A549 (cell line): ENCODE data around the gene IGLL1. TPM values are rescaled to one million over a fixed set of nuclear protein-coding genes. Genes with fewer than 3 reads are reported as not detected.

ENCODE experiments used
- ATAC-seq, 2 experiments: fragments of 200-7000 bp in 1 of 2; fragments of >200 bp in 1 of 2; cut with Nextera tagmentation in 1 of 2; cut with Tn5 transposase in 1 of 2; 3 replicates each; pipeline versions ENCODE4 v1.8.0 to v1.9.1; 2018 to 2020; ENCODE audit warnings: mild to moderate bottlenecking in 1 of 2, moderate library complexity in 1 of 2
- CTCF ChIA-PET: fragments of 300-600 bp; sonication (Branson Sonifier 250); formaldehyde crosslinking; extraction: SDS; loops from one replicate; lab custom pipeline; 2021; ENCODE audit warnings: antibody characterized with exemption, inconsistent platforms; lab: Yijun Ruan, JAX
- POLR2A ChIA-PET: fragments of 350-600 bp; formaldehyde crosslinking; extraction: SDS; loops from one replicate; lab custom pipeline; 2021; ENCODE audit warnings: antibody characterized with exemption, inconsistent platforms; lab: Yijun Ruan, JAX
- DNase-seq, 2 experiments: peaks; one replicate each; pipeline versions ENCODE4 v3.0.0 to v3.0.0-alpha.2; 2011 to 2016; ENCODE audit warnings: low read depth in 1 of 2, low spot score in 1 of 2
- FAIRE-seq: peaks from 2 replicates; lab custom pipeline; 2011; peaks lifted over from hg19 to GRCh38; lab: Jason Lieb, UNC
- H3K27ac ChIP-seq, 2 experiments: fragments of >200 bp; sonication (Bioruptor Twin); formaldehyde crosslinking; 3 replicates each; pipeline ENCODE4 v1.5.1; 2016 to 2017
- H3K4me1 ChIP-seq: fragments of >200 bp; sonication (Bioruptor Twin); formaldehyde crosslinking; 3 replicates; pipeline ENCODE4 v1.6.1; 2016
- H3K4me2 ChIP-seq: fragments of >200 bp; sonication (Bioruptor Twin); formaldehyde crosslinking; 3 replicates; pipeline ENCODE4 v1.6.1; 2016
- H3K4me3 ChIP-seq: fragments of >200 bp; sonication (Bioruptor Twin); formaldehyde crosslinking; 3 replicates; pipeline ENCODE4 v1.5.1; 2016
- H3K9me3 ChIP-seq: fragments of >200 bp; sonication (Bioruptor Twin); formaldehyde crosslinking; 3 replicates; pipeline ENCODE4 v1.6.1; 2016
- BHLHE40 ChIP-seq: IDR thresholded peaks from 2 replicates; pipeline ENCODE4 v1.6.1; 2012; ENCODE audit warnings: low read depth, low read length, inconsistent platforms
- CBX2 ChIP-seq: fragments of 200-600 bp; sonication (generic); IDR thresholded peaks from 2 replicates; pipeline ENCODE4 v1.6.1; 2016; ENCODE audit warnings: low read depth, mild to moderate bottlenecking, borderline replicate concordance
- CBX8 ChIP-seq: fragments of 200-600 bp; sonication (generic); IDR thresholded peaks from 2 replicates; pipeline ENCODE4 v1.6.1; 2016
- EHF ChIP-seq: fragments of 250-450 bp; sonication (Bioruptor Pico); IDR thresholded peaks from 2 replicates; pipeline ENCODE4 v1.5.0; 2020; ENCODE audit warnings: mild to moderate bottlenecking
- EP300 ChIP-seq, 2 experiments: fragments of >200 bp; sonication (Bioruptor Twin); formaldehyde crosslinking; IDR thresholded peaks; 2 replicates in 1 of 2; 3 replicates in 1 of 2; pipeline ENCODE4 v1.6.1; 2016 to 2017
- ESRRA ChIP-seq: fragments of 150-350 bp; IDR thresholded peaks from 2 replicates; pipeline ENCODE4 v1.6.1; 2014; ENCODE audit warnings: mild to moderate bottlenecking, low read length, borderline replicate concordance
- FOSB ChIP-seq: fragments of 250-450 bp; sonication (Bioruptor Pico); IDR thresholded peaks from 2 replicates; pipeline ENCODE4 v1.5.0; 2020; ENCODE audit warnings: mild to moderate bottlenecking, moderate library complexity
- FOSL2 ChIP-seq, 2 experiments: fragments of 450-650 bp in 1 of 2; fragments of >200 bp in 1 of 2; sonication (Bioruptor Twin) in 1 of 2; formaldehyde crosslinking; IDR thresholded peaks; 2 replicates each; pipeline versions ENCODE4 v1.5.0 to v1.6.1; 2016 to 2020; ENCODE audit warnings: mild to moderate bottlenecking in 1 of 2, moderate library complexity in 1 of 2
- HOXB13 ChIP-seq: fragments of 250-450 bp; sonication (Bioruptor Pico); IDR thresholded peaks from 2 replicates; pipeline ENCODE4 v1.5.0; 2020; ENCODE audit warnings: low read depth, mild to moderate bottlenecking, moderate library complexity
- HOXB5 ChIP-seq: fragments of 250-450 bp; sonication (Bioruptor Pico); IDR thresholded peaks from 2 replicates; pipeline ENCODE4 v1.5.0; 2020; ENCODE audit warnings: mild to moderate bottlenecking, moderate library complexity
- JUN ChIP-seq, 2 experiments: fragments of >200 bp; sonication (Bioruptor Twin); formaldehyde crosslinking; IDR thresholded peaks; 2 replicates in 1 of 2; 3 replicates in 1 of 2; pipeline ENCODE4 v1.6.1; 2016 to 2017
- MAZ ChIP-seq: fragments of 150-350 bp; IDR thresholded peaks from 2 replicates; pipeline ENCODE4 v1.6.1; 2014; ENCODE audit warnings: antibody characterized with exemption, low read depth, low read length, borderline replicate concordance
- NFE2L2 ChIP-seq: fragments of 150-350 bp; conservative IDR thresholded peaks from 2 replicates; pipeline ENCODE4 v1.6.1; 2014; ENCODE audit warnings: low read length
- PHF8 ChIP-seq: fragments of 200-600 bp; sonication (generic); IDR thresholded peaks from 2 replicates; pipeline ENCODE4 v1.6.1; 2016; ENCODE audit warnings: low read depth, mild to moderate bottlenecking, antibody characterized with exemption, moderate library complexity, borderline replicate concordance
- RAD21 ChIP-seq, 2 experiments: fragments of >200 bp in 1 of 2; sonication (Bioruptor Twin) in 1 of 2; formaldehyde crosslinking in 1 of 2; IDR thresholded peaks in 1 of 2; conservative IDR thresholded peaks in 1 of 2; 2 replicates in 1 of 2; 3 replicates in 1 of 2; pipeline ENCODE4 v1.6.1; 2012 to 2018; ENCODE audit warnings: inconsistent platforms in 1 of 2
- TFCP2L1 ChIP-seq: fragments of 250-450 bp; sonication (Bioruptor Pico); IDR thresholded peaks from 2 replicates; pipeline ENCODE4 v1.5.0; 2021; ENCODE audit warnings: mild to moderate bottlenecking
- ZC3H11A ChIP-seq: fragments of 450-650 bp; IDR thresholded peaks from 2 replicates; pipeline ENCODE4 v1.6.1; 2014; ENCODE audit warnings: antibody characterized with exemption, mild to moderate bottlenecking
- ZNF302 ChIP-seq: fragments of 250-450 bp; sonication (Bioruptor Pico); IDR thresholded peaks from 2 replicates; pipeline ENCODE4 v1.9.0; 2021; ENCODE audit warnings: inconsistent platforms, mild to moderate bottlenecking, moderate library complexity
- ZSCAN20 ChIP-seq: fragments of 250-450 bp; sonication (Bioruptor Pico); IDR thresholded peaks from 2 replicates; pipeline ENCODE4 v1.8.0; 2022; ENCODE audit warnings: mild to moderate bottlenecking, moderate library complexity
- WGBS: methylation state at CpG from one replicate; pipeline ENCODE4 v1.1.6; 2017; ENCODE audit errors: missing lambda C conversion rate; 5-methylcytosine and 5-hydroxymethylcytosine counted together
- polyA plus RNA-seq, 4 experiments: library from polyadenylated mRNA; depleted of rRNA in 3 of 4; stranded (reverse); fragments of >200 nt; fragmentation: RNase III in 1 of 4; extraction: RNeasy Plus Mini Kit Qiagen cat#74134 plus additional on column Dnase treatment in 1 of 4; gene quantifications; 2 replicates in 3 of 4; 3 replicates in 1 of 4; pipeline ENCODE4 v1.2.3, GENCODE V29; 2011 to 2017
- TF ChIP-seq, protein P1 (sequence below): fragments of 150-350 bp; IDR thresholded peaks from 2 replicates; pipeline ENCODE4 v1.6.1; 2014; ENCODE audit warnings: low read depth, mild to moderate bottlenecking, low read length
- TF ChIP-seq, protein P2 (sequence below): fragments of 250-450 bp; sonication (Bioruptor Pico); IDR thresholded peaks from 2 replicates; pipeline ENCODE4 v1.5.0; 2020; ENCODE audit warnings: low read depth, mild to moderate bottlenecking, moderate library complexity
- TF ChIP-seq, protein P3 (sequence below): fragments of 250-450 bp; sonication (Bioruptor Pico); IDR thresholded peaks from 2 replicates; pipeline ENCODE4 v1.5.0; 2021; ENCODE audit warnings: mild to moderate bottlenecking, moderate library complexity, borderline replicate concordance

The IGLL1 gene
- polyA plus RNA-seq, 2 of the 4 experiments (the other 2 are of a cell fraction) = not detected

DNA sequence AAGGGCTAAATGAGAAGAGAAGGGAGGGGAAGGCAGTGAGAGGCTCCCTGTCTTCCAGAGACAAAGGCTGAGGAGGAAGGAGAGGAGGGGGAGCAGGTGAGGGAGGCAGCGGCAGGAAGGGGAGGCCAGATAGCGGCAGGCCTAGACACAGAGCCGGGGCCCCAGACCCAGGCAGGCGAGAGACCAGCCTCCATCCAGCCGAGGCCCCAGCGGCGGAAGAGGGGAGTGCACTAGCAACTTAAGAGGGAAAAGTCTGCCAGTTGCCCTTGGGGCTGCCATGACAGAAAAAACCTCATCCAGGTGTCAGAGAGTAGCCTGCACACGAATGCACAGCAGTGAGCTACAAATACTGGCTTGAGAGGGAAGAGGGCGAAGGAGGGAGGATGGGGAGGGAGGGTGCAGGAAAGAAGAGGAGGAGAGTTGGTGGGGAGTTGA, 46.7 kb downstream of the IGLL1 start:
- DNase-seq = peak; percentile 50 to 58
- H3K27ac ChIP-seq = peak overlapping the region; percentile 38 to 75; a peak in 5 of 6 replicates
- WGBS = 25% methylated on average over 8 of the region's 9 CpGs
- H3K4me3 ChIP-seq = no peak overlapping the region
- H3K4me2 ChIP-seq = peak overlapping the region; percentile 3; the same call in 1 of the 3 replicates
- no peaks in the 10 kb centered on the region for H3K9me3 ChIP-seq
- POLR2A ChIA-PET = no interaction called here
- CTCF ChIA-PET = interaction anchor here (0.7 kb wide), 2 partner anchors 12 to 76 kb away, joined by 3 read pairs; no protein-coding TSS in a partner anchor
- TF ChIP-seq RAD21 (conservative IDR thresholded peaks at IDR 0.05 in 1 of 2, IDR thresholded peaks at IDR 0.05 in 1 of 2) = 0 out of 5 replicates have a peak, but pooled peaks of 1 of the 2 experiments have one; percentile 5
- TF ChIP-seq HOXB13 = peak; percentile 37; the same call in 1 of the 2 replicates
- TF ChIP-seq MAZ = no peak
- peak; percentile 78 to 89; a peak in 5 of 6 replicates for ATAC-seq
- FAIRE-seq = no peak
- H3K4me1 ChIP-seq = peaks cover 37% of the 10 kb centered on the region

DNA sequence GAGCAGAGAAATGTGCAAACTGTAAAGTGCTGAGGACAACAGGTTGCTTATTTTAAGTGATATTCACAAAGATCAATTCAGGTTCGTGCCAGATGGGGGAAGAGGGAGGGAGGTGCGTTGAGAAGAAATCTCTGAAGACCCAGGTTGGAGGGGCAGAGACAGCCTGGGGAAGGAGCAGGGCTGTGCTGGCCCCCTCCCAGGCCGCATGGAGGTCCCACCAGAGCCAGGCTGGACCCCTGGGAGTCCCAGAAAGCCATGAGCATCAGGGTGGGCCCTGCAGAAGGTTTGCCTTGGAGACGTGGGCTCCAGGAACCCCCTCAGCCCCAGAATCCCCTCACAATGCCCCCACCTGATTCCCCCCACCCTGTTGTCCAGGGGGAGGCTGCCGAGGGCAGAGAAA, 47.4 kb downstream of the IGLL1 start:
- ChIA-PET CTCF (interaction anchor here (1.5 kb wide), 1 partner anchor 8 kb away, joined by 3 read pairs; no protein-coding TSS in a partner anchor), POLR2A (no interaction called here)
- no peak for DNase-seq
- ATAC-seq = no peak
- WGBS = 82% methylated on average over 3 of the region's 5 CpGs
- H3K9me3 ChIP-seq = no peaks in the 10 kb centered on the region
- H3K4me1 ChIP-seq = peaks cover 37% of the 10 kb centered on the region
- no peak overlapping the region for H3K4me2 ChIP-seq
- no peak for FAIRE-seq
- TF ChIP-seq FOSB (no peak), CBX2 (no peak), EP300 (IDR thresholded peaks at IDR 0.05) (no peak)
- peak overlapping the region; percentile 38 to 75; a peak in 5 of 6 replicates for H3K27ac ChIP-seq
- H3K4me3 ChIP-seq = no peak overlapping the region

DNA sequence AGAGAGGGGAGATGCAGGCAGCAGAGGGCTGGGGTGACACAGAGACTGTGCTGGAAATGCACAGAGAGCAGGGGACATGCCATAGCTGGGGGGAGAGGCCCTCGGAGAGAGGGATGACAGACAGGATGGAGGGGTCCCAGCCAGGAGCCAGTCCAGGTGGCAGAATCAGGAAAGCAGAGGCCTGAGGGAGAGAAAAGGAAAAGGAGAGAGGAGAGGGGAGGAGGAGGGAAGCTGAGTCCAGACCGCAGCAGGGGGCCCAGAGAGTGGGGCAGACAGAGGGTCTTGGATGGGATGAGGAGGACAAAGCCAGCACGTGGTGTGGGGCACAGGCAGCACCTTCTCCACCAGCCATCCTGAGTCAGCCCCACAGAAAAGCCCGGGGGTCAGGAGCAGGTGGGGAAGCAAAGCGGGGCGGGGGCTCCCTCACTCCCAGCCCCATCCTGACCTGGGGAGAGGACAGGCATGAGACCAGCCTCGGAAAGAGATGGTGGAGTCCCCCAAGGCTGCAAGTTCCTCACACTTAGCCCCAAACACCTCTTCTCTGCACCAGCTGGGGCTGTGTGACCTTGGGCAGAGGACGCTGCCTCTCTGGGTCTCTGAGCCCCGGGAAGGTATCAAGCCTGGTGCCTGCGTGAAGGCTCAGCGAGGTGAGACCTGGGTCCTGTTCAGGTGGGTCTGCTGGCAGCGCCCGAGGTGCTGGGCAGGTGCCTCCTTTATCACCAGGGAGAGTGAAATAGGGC, 48.0 kb downstream of the IGLL1 start:
- DNase-seq (no peak), ATAC-seq (peak in 1 of 2 experiments; percentile 12; a peak in 1 of 6 replicates)
- POLR2A ChIA-PET = no interaction called here
- 70% methylated on average over 12 of the region's 13 CpGs for WGBS
- CTCF ChIA-PET = interaction anchor here (0.5 to 1.5 kb wide), 2 partner anchors 9 to 326 kb away, joined by 3 to 4 read pairs; no protein-coding TSS in a partner anchor
- Histone ChIP-seq H3K27ac (peak overlapping the region in 1 of 2 experiments; percentile 75; a peak in 2 of 6 replicates), H3K9me3 (no peaks in the 10 kb centered on the region)
- TF ChIP-seq PHF8 (no peak), BHLHE40 (no peak), EHF (no peak), HOXB13 (no peak), CBX8 (no peak), ZNF302 (CRISPR knock-in tag) (no peak), ZC3H11A (no peak), FOSL2 (IDR thresholded peaks at IDR 0.05) (no peak), FOSL2 (CRISPR knock-in tag; IDR thresholded peaks at IDR 0.05) (no peak), ZSCAN20 (no peak), TFCP2L1 (CRISPR knock-in tag) (no peak), NFE2L2 (no peak), JUN (IDR thresholded peaks at IDR 0.05) (no peak), HOXB5 (no peak), ESRRA (no peak)
- TF ChIP-seq, protein P1, sequence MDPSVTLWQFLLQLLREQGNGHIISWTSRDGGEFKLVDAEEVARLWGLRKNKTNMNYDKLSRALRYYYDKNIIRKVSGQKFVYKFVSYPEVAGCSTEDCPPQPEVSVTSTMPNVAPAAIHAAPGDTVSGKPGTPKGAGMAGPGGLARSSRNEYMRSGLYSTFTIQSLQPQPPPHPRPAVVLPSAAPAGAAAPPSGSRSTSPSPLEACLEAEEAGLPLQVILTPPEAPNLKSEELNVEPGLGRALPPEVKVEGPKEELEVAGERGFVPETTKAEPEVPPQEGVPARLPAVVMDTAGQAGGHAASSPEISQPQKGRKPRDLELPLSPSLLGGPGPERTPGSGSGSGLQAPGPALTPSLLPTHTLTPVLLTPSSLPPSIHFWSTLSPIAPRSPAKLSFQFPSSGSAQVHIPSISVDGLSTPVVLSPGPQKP = no peak
- TF ChIP-seq, protein P2, sequence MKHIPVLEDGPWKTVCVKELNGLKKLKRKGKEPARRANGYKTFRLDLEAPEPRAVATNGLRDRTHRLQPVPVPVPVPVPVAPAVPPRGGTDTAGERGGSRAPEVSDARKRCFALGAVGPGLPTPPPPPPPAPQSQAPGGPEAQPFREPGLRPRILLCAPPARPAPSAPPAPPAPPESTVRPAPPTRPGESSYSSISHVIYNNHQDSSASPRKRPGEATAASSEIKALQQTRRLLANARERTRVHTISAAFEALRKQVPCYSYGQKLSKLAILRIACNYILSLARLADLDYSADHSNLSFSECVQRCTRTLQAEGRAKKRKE (CRISPR knock-in tag) = no peak
- TF ChIP-seq, protein P3, sequence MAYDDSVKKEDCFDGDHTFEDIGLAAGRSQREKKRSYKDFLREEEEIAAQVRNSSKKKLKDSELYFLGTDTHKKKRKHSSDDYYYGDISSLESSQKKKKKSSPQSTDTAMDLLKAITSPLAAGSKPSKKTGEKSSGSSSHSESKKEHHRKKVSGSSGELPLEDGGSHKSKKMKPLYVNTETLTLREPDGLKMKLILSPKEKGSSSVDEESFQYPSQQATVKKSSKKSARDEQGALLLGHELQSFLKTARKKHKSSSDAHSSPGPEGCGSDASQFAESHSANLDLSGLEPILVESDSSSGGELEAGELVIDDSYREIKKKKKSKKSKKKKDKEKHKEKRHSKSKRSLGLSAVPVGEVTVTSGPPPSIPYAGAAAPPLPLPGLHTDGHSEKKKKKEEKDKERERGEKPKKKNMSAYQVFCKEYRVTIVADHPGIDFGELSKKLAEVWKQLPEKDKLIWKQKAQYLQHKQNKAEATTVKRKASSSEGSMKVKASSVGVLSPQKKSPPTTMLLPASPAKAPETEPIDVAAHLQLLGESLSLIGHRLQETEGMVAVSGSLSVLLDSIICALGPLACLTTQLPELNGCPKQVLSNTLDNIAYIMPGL (CRISPR knock-in tag) = no peak
- TF ChIP-seq, all 56 proteins: peak for 0
- no peak overlapping the region for H3K4me3 ChIP-seq
- FAIRE-seq = no peak
- peaks cover 37% of the 10 kb centered on the region for H3K4me1 ChIP-seq
- H3K4me2 ChIP-seq = no peak overlapping the region
